ENCODE data around the gene NKX2-1.
A peak's percentile ranks its signal among the peaks of the same experiment; 100 is the strongest.

Gene NKX2-1

DNA sequence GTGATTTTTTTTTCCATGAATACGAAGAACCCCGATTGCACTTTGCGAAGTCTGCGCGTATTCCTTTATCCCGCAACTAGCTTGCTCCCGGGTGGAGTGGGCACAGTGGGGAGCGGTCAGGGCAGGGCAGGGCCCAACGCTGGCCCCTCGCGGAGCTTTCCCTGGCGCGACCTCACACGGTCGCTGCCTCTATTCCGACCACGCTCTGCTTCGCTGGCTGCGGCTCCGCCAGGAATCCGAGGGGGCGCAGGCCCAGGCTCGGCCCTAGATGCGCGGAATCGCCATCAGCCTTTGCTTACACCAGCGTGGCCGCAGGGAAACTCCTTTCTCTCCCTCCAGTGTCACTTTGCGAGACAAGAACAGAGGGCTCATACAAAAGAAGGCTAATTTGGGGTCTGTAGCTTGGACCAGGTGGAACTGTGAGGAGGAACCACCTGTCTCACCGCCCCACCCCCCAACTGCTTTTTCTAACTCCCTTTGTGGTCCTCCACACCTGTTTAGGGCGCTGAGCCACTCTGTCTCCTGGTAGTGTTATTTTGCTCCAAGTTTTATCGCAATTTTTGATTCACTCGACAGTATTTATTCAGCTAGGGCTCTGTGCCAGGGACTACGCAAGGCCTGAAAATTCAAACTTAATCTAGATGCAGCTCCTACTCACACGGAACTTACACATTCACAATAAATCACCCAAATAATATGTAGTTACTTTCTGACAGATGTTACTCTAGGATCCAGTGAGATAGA, 3.1 kb upstream of the NKX2-1 start:
- POLR2A ChIA-PET = no interaction called here
- TF ChIP-seq, protein P1, sequence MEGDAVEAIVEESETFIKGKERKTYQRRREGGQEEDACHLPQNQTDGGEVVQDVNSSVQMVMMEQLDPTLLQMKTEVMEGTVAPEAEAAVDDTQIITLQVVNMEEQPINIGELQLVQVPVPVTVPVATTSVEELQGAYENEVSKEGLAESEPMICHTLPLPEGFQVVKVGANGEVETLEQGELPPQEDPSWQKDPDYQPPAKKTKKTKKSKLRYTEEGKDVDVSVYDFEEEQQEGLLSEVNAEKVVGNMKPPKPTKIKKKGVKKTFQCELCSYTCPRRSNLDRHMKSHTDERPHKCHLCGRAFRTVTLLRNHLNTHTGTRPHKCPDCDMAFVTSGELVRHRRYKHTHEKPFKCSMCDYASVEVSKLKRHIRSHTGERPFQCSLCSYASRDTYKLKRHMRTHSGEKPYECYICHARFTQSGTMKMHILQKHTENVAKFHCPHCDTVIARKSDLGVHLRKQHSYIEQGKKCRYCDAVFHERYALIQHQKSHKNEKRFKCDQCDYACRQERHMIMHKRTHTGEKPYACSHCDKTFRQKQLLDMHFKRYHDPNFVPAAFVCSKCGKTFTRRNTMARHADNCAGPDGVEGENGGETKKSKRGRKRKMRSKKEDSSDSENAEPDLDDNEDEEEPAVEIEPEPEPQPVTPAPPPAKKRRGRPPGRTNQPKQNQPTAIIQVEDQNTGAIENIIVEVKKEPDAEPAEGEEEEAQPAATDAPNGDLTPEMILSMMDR (IDR thresholded peaks at IDR 0.05; ENCODE audit: insufficient read depth, low read length, missing control alignments) = no peak
- CTCF ChIA-PET = interaction anchor here (1.2 to 1.8 kb wide), 2 partner anchors 31 to 419 kb away, joined by 3 to 4 read pairs; no protein-coding TSS in a partner anchor
- no peak for DNase-seq (ENCODE audit: low read depth, low spot score)
- H3K4me3 ChIP-seq (ENCODE audit: low read depth, low read length) = no peak overlapping the region

DNA sequence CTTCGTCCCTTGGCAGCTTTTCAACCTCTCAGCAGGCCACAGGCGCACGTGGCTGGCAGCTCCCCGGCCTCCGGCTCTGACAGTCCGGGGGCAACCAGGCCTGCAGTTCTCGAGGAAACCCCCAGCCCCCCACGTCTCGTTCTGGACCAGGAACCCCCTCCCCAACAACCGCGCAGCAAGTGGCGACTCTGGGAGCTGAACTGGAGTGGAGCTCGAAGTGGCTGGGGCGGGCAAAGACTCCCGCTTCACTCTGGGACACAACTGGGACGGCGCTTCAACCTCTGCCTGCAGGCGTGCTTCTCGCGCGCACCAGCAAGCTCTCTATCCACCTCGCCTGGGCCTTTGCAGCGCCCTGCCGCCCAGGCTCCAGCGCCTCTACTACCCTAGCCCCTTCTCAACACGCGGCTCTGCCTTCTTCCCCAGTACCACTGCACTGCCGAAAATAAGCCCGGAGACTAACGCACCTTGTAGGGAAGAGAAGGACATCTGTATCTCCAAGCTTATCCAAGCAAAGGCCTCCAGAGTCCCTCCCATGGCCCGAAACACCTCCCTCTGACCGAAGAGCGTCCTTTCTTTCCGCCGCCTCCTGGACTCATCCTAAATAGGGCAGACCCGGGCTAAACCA, 2.4 kb upstream of the NKX2-1 start:
- H3K4me3 ChIP-seq (ENCODE audit: low read depth, low read length) = no peak overlapping the region
- TF ChIP-seq, protein P1 (IDR thresholded peaks at IDR 0.05; ENCODE audit: insufficient read depth, low read length, missing control alignments) = no peak
- CTCF ChIA-PET = interaction anchor here (1.8 kb wide), 1 partner anchor 419 kb away, joined by 4 read pairs; no protein-coding TSS in a partner anchor
- POLR2A ChIA-PET = no interaction called here
- DNase-seq (ENCODE audit: low read depth, low spot score) = no peak

DNA sequence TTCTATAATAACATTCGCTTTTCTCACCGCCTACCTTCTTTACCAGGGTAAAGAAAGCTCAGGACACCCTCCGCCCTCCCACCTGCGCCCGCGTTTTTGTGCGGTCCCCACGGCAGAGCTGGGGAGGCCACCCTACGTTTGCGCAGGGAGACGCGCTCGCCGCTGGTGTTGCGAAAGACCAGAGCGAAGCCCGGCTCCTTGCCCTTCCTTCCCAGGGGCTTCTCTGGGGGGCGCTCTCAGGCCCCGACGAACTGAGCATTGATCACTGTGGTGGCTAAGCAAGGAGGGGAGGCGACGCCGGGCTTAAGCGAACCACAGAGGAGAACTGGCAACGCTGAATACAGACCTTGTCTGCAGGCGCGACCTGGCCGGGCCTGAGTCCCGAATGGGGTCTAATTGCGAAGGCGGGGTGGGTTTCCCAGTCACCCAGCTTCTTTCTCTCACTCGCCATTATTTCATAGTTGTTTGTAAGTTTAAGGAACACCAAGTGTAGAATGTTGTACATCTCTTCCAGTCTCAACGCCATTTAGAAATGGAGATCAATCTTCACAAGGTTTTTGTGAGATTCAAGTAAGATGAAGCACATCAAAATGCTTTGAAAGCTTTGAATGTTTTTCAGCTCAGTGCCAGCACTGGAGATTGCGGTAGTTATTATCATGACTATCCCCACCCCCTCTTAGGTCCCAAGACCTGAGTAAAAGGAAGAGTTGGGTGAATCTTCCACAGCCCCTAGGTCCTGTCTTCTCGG, 1.7 kb upstream of the NKX2-1 start:
- CTCF ChIA-PET = interaction anchor here (0.8 to 1.4 kb wide), 4 partner anchors 11 to 451 kb away, joined by 3 to 7 read pairs (median 4); no protein-coding TSS in a partner anchor
- no peak overlapping the region for H3K4me3 ChIP-seq (ENCODE audit: low read depth, low read length)
- DNase-seq (ENCODE audit: low read depth, low spot score) = no peak
- POLR2A ChIA-PET = no interaction called here
- TF ChIP-seq, protein P1 (IDR thresholded peaks at IDR 0.05; ENCODE audit: insufficient read depth, low read length, missing control alignments) = no peak

DNA sequence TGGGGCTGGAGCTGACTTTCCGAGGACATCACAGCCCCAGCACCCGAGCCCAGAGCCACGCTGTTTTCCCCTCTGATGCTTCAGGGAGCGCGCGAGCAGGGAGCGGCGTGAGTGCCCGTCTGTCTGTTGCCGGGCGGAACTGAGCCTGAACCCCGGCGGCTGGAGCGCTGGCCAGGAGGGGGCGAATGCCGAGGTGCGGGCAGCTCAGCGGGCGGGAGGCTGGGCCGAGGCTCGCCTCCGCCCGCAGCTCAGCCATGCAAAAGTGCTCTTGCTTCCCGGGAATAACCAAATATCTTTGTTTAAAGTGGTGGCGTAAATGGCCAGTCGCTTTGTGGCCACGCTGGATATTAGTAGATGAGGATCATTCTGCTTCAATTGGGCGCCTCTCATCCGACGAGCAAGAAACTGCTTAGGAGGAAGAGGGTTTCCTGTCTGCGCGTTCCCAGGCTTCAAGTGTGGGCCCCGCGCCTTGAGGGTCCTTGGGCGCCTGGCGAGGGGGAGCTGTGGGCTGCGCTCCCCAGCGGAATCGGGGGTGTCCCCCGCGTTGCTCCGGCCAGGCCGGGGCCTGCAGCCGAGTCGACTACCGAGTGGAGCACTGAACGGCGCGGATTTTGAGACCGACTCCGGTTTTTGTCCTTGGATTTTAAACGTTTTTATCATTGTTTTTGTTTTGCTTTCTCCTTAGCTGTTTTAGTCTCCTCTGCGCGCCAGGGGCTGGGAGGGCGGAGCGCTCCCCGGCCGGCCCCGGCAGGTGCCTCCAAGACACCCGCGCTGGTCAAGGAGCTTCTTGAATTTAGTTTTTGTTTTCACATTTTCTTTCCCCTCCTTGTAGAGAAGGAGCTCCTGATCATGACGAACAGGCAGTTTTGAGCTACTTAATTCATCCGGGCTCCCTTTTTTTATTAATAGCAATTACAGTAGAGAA, 831 bp upstream of the NKX2-1 start:
- CTCF ChIA-PET = interaction anchor here (0.8 to 1.4 kb wide), 5 partner anchors 10 to 450 kb away, joined by 3 to 7 read pairs (median 3); no protein-coding TSS in a partner anchor
- POLR2A ChIA-PET = no interaction called here
- DNase-seq (ENCODE audit: low read depth, low spot score) = no peak
- TF ChIP-seq, protein P1 (IDR thresholded peaks at IDR 0.05; ENCODE audit: insufficient read depth, low read length, missing control alignments) = peak; percentile 39
- H3K4me3 ChIP-seq (ENCODE audit: low read depth, low read length) = 0 out of 2 replicates have a peak overlapping the region, but pooled peaks have one; percentile 1

DNA sequence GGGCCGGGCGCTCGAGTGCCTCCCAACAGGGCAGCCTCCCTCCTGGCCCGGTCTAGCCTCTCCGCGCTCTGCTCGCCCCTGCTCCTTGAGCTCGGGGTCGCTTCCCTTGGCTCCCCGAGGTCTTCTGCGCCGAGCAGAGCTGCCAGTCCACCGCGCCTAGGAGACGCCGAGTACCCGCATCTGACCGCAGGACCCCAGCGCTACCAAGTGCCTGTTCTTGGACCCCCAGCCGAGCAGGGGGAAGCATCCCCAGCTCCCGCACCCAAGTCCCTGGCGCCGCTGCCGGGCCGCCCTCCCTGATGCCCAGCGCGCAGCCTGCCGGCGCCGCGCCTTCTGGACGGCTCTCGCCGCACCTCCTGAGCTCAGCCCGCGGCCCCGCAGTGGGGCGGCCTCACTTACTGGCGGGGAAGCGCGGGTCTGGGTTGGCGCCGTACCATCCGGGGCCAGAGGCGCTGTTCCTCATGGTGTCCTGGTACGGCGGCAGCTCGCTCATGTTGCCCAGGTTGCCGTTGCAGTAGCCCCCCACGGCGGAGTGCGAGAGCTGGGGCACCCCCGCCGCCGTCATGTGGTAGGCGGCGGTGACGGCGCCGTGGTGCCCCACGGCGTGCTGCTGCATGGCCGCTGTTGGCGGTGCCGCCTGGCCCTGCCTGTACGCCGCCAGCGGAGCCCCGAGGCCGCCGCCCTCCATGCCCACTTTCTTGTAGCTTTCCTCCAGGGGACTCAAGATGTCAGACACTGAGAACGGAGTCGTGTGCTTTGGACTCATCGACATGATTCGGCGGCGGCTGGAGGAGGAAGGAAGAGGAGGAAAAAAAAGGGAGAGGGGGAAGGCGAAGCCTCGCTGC, 1.2 kb downstream of the NKX2-1 start:
- no peak for DNase-seq (ENCODE audit: low read depth, low spot score)
- no peak overlapping the region for H3K4me3 ChIP-seq (ENCODE audit: low read depth, low read length)
- CTCF ChIA-PET = interaction anchor here (1.2 kb wide), 1 partner anchor 68 kb away, joined by 3 read pairs; no protein-coding TSS in a partner anchor
- POLR2A ChIA-PET = no interaction called here
- TF ChIP-seq, protein P1 (IDR thresholded peaks at IDR 0.05; ENCODE audit: insufficient read depth, low read length, missing control alignments) = no peak
